Measurements from ENCODE around the gene KCTD21. TPM values are rescaled to one million over a fixed set of nuclear protein-coding genes. Genes with fewer than 3 reads are reported as not detected.

Gene KCTD21
- total and polyA plus RNA-seq, 2 of the 4 experiments (the other 2 are of a cell fraction): 12.2 to 12.5 TPM

GRCh38 chr11:78224506-78224905 is 36.1 kb upstream of the KCTD21 start:
- intact Hi-C loops (cut with micrococcal nuclease) (no loop called here), in situ Hi-C loops (cut with MboI; ENCODE audit: low sequenced_read_pairs) (loop anchor here (10.0 kb wide), 1 partner anchor 340 kb away; no protein-coding TSS in a partner anchor), dilution Hi-C loops (cut with HindIII; ENCODE audit: low sequenced_read_pairs, unreplicated experiment) (no loop called here)
- peaks cover 0 to 12% of the 10 kb centered on the region in 2 experiments; a peak in 2 of 4 replicates for H3K79me1 ChIP-seq (ENCODE audit: low read depth in 1 of 2, low read length in 2 of 2)
- H2BK15ac ChIP-seq (ENCODE audit: low read depth, low read length): no peak overlapping the region
- H3K9ac ChIP-seq (ENCODE audit: low read depth, low read length): no peak overlapping the region
- CTCF ChIA-PET: interaction anchor here (0.8 to 0.9 kb wide), 2 partner anchors 228 to 340 kb away, joined by 3 read pairs; no protein-coding TSS in a partner anchor
- POLR2A ChIA-PET (ENCODE audit: unreplicated experiment): no interaction called here
- WGBS, 2 experiments (ENCODE audit: extremely low coverage in 2 of 2, insufficient read length in 1 of 2): 60% methylated on average over 1 of the region's 4 CpGs; no CpG with 5 or more reads in 1 of the 2 experiments
- H3K36me3 ChIP-seq (ENCODE audit: control insufficient read depth, insufficient read depth, low read length): peaks cover 46% of the 10 kb centered on the region
- no peak overlapping the region for H3K56ac ChIP-seq (ENCODE audit: extremely low read depth, insufficient read depth, low read length)
- H4K91ac ChIP-seq (ENCODE audit: insufficient read depth, low read depth, low read length): no peak overlapping the region
- peaks cover 8% of the 10 kb centered on the region for H3K4me1 ChIP-seq (ENCODE audit: control insufficient read depth, insufficient read depth, low read length)
- H3K9me1 ChIP-seq (ENCODE audit: insufficient read depth, low read length): peaks cover 23% of the 10 kb centered on the region; the same call in 1 of the 2 replicates
- peaks cover 10% of the 10 kb centered on the region; the same call in 1 of the 2 replicates for H4K20me1 ChIP-seq (ENCODE audit: insufficient read depth, low read length)
- H3K9me3 ChIP-seq (ENCODE audit: control insufficient read depth, insufficient read depth, low read length): no peaks in the 10 kb centered on the region
- H2AK5ac ChIP-seq (ENCODE audit: low read depth, low read length): no peak overlapping the region
- ATAC-seq (ENCODE audit: low read depth) (no peak), DNase-seq (no peak)
- no peak overlapping the region for H3K4me2 ChIP-seq (ENCODE audit: low read depth, low read length)
- no peak overlapping the region for H3K27ac ChIP-seq (ENCODE audit: insufficient read depth, low read length)
- no peak overlapping the region for H3K4me3 ChIP-seq (ENCODE audit: insufficient read depth, low read depth, low read length)
- no peaks in the 10 kb centered on the region for H3K27me3 ChIP-seq (ENCODE audit: control insufficient read depth, insufficient read depth, low read length)
- H2AFZ ChIP-seq (replicated peaks; ENCODE audit: low read length, poor library complexity): no peak overlapping the region
- no peak overlapping the region for H3K14ac ChIP-seq (replicated peaks; ENCODE audit: low read depth, low read length)
- BruUV-seq (replicated peaks): no TSS peak
- H2BK20ac ChIP-seq (ENCODE audit: low read depth, low read length): no peak overlapping the region
- no peak overlapping the region for H3K18ac ChIP-seq (ENCODE audit: low read depth, low read length)
- H3K4ac ChIP-seq (ENCODE audit: low read depth, low read length): no peak overlapping the region
- H2BK120ac ChIP-seq (ENCODE audit: low read depth, low read length): no peak overlapping the region
- no peak overlapping the region for H4K8ac ChIP-seq (ENCODE audit: low read depth in 2 of 2, low read length in 2 of 2)
- H2BK5ac ChIP-seq (ENCODE audit: low read depth, low read length, poor library complexity, severe bottlenecking): no peak overlapping the region
- no peak overlapping the region for H4K5ac ChIP-seq (ENCODE audit: low read depth, low read length)
- no peak for TF ChIP-seq ELK1 (IDR thresholded peaks at IDR 0.05; ENCODE audit: borderline replicate concordance, low read depth, low read length)
- H3K23ac ChIP-seq (ENCODE audit: low read depth, low read length): no peak overlapping the region
- H2AK9ac ChIP-seq (replicated peaks; ENCODE audit: low read depth, low read length, poor library complexity): no peak overlapping the region
